ENCODE results near the gene SRRM2.

The SRRM2 gene

DNA sequence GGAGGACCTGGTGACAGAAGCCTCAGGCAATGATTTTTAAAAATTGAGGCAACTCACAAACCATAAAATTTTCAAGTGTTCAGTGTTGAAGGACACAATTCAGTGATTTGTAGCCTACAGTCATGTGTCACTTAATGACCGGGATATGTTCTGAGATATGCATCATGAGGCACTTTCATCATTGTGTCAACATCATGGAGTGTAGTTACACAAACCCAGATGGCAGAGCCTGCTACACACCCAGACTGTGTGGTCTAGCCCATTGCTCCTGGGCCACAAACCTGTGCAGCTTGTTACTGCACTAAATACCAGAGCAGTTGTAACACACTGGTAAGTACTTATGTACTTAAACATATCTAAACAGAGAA, 47.4 kb downstream of the SRRM2 start:
- TF ChIP-seq, protein P1, sequence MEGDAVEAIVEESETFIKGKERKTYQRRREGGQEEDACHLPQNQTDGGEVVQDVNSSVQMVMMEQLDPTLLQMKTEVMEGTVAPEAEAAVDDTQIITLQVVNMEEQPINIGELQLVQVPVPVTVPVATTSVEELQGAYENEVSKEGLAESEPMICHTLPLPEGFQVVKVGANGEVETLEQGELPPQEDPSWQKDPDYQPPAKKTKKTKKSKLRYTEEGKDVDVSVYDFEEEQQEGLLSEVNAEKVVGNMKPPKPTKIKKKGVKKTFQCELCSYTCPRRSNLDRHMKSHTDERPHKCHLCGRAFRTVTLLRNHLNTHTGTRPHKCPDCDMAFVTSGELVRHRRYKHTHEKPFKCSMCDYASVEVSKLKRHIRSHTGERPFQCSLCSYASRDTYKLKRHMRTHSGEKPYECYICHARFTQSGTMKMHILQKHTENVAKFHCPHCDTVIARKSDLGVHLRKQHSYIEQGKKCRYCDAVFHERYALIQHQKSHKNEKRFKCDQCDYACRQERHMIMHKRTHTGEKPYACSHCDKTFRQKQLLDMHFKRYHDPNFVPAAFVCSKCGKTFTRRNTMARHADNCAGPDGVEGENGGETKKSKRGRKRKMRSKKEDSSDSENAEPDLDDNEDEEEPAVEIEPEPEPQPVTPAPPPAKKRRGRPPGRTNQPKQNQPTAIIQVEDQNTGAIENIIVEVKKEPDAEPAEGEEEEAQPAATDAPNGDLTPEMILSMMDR (IDR thresholded peaks at IDR 0.05; ENCODE audit: low read length, missing control alignments): no peak
- H3K4me3 ChIP-seq (replicated peaks; ENCODE audit: low read depth, low read length): no peak overlapping the region
- no peak for DNase-seq (ENCODE audit: low read depth)

DNA sequence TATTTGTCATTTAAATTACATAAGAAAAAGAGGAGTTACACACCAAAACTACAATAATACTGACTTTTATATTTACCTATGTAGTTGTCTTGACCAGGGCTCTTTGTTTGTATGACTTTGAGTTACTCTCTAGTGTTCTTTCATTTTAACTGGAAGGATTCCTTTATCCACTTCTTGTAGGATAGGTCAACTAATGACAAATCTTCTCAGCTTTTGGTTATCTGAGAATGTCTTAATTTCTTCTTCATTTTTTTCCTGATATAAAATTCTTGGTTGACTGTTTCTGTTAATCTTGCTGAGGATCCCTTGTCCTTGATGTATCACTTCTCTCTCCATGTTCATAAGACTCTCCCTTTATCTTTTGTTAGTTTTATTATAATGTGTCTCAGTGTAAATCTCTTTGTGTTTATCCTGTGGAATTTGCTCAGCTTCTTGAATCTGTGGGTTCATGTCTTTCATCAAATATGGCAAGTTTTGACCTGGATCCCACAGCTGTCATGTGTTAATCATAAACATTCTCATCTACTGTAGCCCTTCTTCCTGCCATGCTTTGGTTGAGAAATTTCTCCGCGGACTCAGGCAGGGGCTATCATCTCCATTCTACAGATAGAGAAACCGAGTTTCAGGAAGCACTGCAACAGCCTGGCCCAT, 51.2 kb downstream of the SRRM2 start:
- TF ChIP-seq, protein P1 (IDR thresholded peaks at IDR 0.05; ENCODE audit: low read length, missing control alignments): no peak
- no peak overlapping the region for H3K4me3 ChIP-seq (replicated peaks; ENCODE audit: low read depth, low read length)
- DNase-seq (ENCODE audit: low read depth): no peak

DNA sequence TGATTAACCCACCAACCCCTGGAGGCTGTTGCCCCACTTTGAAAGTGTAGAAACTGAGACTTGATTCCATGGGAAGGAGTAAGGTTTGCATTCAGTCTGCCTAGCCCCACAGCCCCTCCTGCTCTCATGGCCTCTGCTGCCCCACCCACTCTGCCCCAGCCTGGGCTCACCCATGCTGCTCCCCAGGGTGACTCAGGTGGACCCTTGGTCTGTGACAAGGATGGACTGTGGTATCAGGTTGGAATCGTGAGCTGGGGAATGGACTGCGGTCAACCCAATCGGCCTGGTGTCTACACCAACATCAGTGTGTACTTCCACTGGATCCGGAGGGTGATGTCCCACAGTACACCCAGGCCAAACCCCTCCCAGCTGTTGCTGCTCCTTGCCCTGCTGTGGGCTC, 52.3 kb downstream of the SRRM2 start:
- DNase-seq (ENCODE audit: low read depth): no peak
- TF ChIP-seq, protein P1 (IDR thresholded peaks at IDR 0.05; ENCODE audit: low read length, missing control alignments): no peak
- no peak overlapping the region for H3K4me3 ChIP-seq (replicated peaks; ENCODE audit: low read depth, low read length)

DNA sequence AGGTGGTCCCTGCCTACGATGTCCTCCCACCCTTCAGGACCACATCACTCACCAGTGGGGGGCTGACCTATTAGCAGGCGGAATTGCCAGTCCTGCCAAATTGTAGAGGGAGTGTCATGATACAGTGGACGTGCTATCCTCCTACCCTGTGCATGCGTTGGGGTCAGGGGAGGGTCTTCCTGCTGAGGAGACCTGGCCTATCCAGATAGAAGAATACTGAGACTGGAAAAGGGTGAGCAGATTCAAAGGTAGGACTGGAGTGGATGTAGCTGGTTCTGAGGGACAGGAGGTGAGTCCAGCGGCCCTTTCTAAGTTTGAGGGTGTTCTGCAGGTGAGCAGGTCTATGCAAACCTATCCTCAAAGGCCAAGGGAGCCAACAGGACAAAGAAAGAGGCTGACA, 53.8 kb downstream of the SRRM2 start:
- TF ChIP-seq, protein P1 (IDR thresholded peaks at IDR 0.05; ENCODE audit: low read length, missing control alignments): no peak
- DNase-seq (ENCODE audit: low read depth): no peak
- H3K4me3 ChIP-seq (replicated peaks; ENCODE audit: low read depth, low read length): no peak overlapping the region

DNA sequence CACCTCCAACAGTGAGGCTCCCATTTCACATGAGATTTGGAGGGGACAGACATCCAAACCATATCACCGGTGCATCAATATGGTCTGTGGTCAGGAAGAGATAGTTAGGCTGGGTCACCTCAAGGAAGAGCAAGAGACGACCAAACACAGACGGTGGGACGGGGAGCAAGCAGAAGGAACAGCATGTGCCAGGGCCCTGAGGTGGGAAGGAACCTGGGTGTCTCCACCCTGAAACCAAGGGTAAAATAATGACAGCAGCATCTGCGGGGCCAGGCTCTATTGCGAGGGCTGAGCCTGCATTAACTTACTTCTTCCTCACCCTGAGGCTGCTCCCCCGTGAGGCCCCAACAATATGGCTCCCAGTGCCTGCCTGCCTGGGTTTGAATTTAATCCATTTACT, 55.7 kb downstream of the SRRM2 start:
- TF ChIP-seq, protein P1 (IDR thresholded peaks at IDR 0.05; ENCODE audit: low read length, missing control alignments): no peak
- no peak for DNase-seq (ENCODE audit: low read depth)

DNA sequence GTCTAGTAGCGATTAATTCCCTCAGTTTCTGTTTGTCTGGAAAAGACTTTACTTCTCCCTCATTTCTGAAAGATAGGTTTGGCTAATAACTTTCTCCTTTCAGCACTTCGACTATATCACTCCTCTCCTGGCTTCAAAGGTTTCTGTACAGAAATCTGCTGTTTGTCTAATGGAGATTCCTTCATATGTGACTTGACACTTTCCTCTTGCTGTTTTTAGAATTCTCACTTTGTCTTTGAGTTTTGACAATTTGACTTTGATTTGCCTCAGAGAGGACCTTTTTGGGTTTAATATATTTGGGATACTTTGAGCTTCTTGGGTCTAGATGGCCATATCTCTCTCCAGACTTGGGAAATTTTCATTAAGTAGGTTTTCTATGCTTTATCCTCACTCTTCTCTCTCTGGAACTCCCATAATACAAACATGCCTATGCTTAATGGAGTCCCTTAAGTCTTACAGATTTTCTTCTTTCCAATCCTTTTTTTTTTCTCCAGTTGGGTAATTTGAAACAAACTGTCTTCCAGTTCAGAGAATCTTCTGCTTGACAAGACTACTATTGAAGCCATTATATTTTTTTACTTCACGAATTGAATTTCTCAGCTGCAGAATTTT, 56.8 kb downstream of the SRRM2 start:
- TF ChIP-seq, protein P1 (IDR thresholded peaks at IDR 0.05; ENCODE audit: low read length, missing control alignments): no peak
- H3K4me3 ChIP-seq (replicated peaks; ENCODE audit: low read depth, low read length): no peak overlapping the region
- DNase-seq (ENCODE audit: low read depth): no peak

More for the DNA sequence above, 55.7 kb downstream of the SRRM2 start:
- no peak overlapping the region for H3K4me3 ChIP-seq (replicated peaks; ENCODE audit: low read depth, low read length)

DNA sequence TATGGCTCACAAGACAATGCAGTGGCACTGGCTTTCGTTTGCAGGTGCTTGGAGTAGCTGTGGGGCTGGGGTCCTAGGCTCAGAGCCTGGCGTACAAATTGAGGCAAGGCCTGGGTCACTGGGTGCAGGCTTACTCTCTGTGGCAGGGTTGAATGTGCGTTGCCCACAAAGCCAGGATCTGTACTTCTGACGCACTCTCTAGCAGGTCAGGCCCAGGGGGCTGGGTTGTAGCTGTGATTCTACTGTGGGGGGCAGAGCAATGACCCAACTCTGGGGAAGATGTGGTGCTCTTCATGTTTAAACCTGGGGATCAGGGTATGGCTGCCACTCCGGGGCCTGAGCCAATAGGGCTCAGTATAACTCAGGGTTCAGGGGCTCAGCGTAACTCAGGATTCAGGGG, 58.2 kb downstream of the SRRM2 start:
- TF ChIP-seq, protein P1 (IDR thresholded peaks at IDR 0.05; ENCODE audit: low read length, missing control alignments): no peak
- no peak overlapping the region for H3K4me3 ChIP-seq (replicated peaks; ENCODE audit: low read depth, low read length)
- no peak for DNase-seq (ENCODE audit: low read depth)

Measured in fibroblast of pulmonary artery (primary cell).